Endothelial cell of umbilical vein (primary cell): ENCODE results near the gene FMNL2.

Experiments used
- CTCF ChIP-seq, 2 donors: IDR thresholded peaks; 1 replicate in 1 of 2; 2 replicates in 1 of 2; pipeline ENCODE4 v1.5.1; 2011; ENCODE audit warnings: low read length in 2 of 2, mild to moderate bottlenecking in 2 of 2, moderate library complexity in 2 of 2, control low read depth in 1 of 2, inconsistent platforms in 1 of 2, low read depth in 1 of 2; ENCODE audit not compliant: insufficient read depth in 1 of 2; ENCODE audit errors: extremely low read depth in 1 of 2
- EZH2 ChIP-seq: IDR thresholded peaks from 2 replicates; pipeline ENCODE4 v1.6.1; 2012; ENCODE audit warnings: borderline replicate concordance, low read depth, mild to moderate bottlenecking, moderate library complexity, low read length, inconsistent platforms; ENCODE audit not compliant: severe bottlenecking
- FOS ChIP-seq: IDR thresholded peaks from 2 replicates; pipeline ENCODE4 v1.6.1; 2011; ENCODE audit warnings: mild to moderate bottlenecking, low read length, moderate library complexity, borderline replicate concordance; ENCODE audit not compliant: insufficient read depth
- GATA2 ChIP-seq: IDR thresholded peaks from 2 replicates; pipeline ENCODE4 v1.7.0; 2011; ENCODE audit warnings: low read depth, mild to moderate bottlenecking, moderate library complexity, mixed read lengths, low read length; ENCODE audit not compliant: insufficient read length, insufficient read depth
- JUN ChIP-seq: IDR thresholded peaks from 2 replicates; pipeline ENCODE4 v1.6.1; 2011; ENCODE audit warnings: borderline replicate concordance, low read depth; ENCODE audit not compliant: insufficient read length, insufficient read depth
- MAX ChIP-seq: IDR thresholded peaks from 2 replicates; pipeline ENCODE4 v1.6.1; 2011; ENCODE audit not compliant: insufficient read depth, insufficient read length
- MYC ChIP-seq: IDR thresholded peaks from one replicate; pipeline ENCODE4 v1.6.1; 2011; ENCODE audit warnings: mild to moderate bottlenecking, low read depth, low read length
- POLR2A ChIP-seq: IDR thresholded peaks from 2 replicates; pipeline ENCODE4 v1.6.1; 2012; ENCODE audit warnings: low read depth, mild to moderate bottlenecking, control low read depth, low read length
- POLR2AphosphoS5 ChIP-seq: IDR thresholded peaks from 2 replicates; pipeline ENCODE4 v1.6.1; 2012; ENCODE audit warnings: low read depth, mild to moderate bottlenecking, control low read depth, low read length, moderate library complexity; ENCODE audit not compliant: insufficient read depth

- no peak for TF ChIP-seq CTCF (IDR thresholded peaks at IDR 0.05; ENCODE audit: extremely low read depth in 1 of 2, insufficient read depth in 1 of 2, low read depth in 1 of 2, low read length in 2 of 2)
- no peak for TF ChIP-seq MAX
- no peak for TF ChIP-seq POLR2A
- no peak for TF ChIP-seq POLR2AphosphoS5
- no peak for TF ChIP-seq EZH2
- no peak for TF ChIP-seq MYC
- no peak for TF ChIP-seq JUN
- no peak for TF ChIP-seq FOS
- TF ChIP-seq GATA2: no peak
Observed at GRCh38 chr2:152543717-152544116, 208.7 kb downstream of the FMNL2 start.
